Tibial artery (tissue), 4 donors: ENCODE results near the gene CNTNAP2.

Experiments used
- DNase-seq, 2 donors: peaks; one replicate each; pipeline ENCODE4 v3.0.0-alpha.2; 2019
- H3K27ac ChIP-seq, 2 donors: fragments of 200-600 bp; sonication (generic) in 1 of 2; 1 replicate in 1 of 2; 2 replicates in 1 of 2; pipeline ENCODE4 v1.5.1; 2018 to 2019; ENCODE audit warnings: mild to moderate bottlenecking in 1 of 2
- H3K27me3 ChIP-seq, 2 donors: fragments of 200-600 bp; sonication (generic) in 1 of 2; one replicate each; pipeline versions ENCODE4 v1.5.1 to v1.6.0; 2016 to 2019
- H3K36me3 ChIP-seq, 3 donors: fragments of 200-600 bp; sonication (generic) in 2 of 3; one replicate each; pipeline ENCODE4 v1.5.1; 2016 to 2019; ENCODE audit warnings: mild to moderate bottlenecking in 2 of 3
- H3K4me1 ChIP-seq, 4 donors: fragments of 200-600 bp; sonication (generic) in 2 of 4; 1 replicate in 3 of 4; 2 replicates in 1 of 4; pipeline ENCODE4 v1.5.1; 2016 to 2019
- H3K4me3 ChIP-seq, 2 donors: fragments of 200-600 bp; sonication (generic) in 1 of 2; 1 replicate in 1 of 2; 2 replicates in 1 of 2; pipeline ENCODE4 v1.5.1; 2018 to 2019; ENCODE audit warnings: mild to moderate bottlenecking in 2 of 2
- H3K9me3 ChIP-seq, 3 donors: fragments of 200-600 bp; sonication (generic) in 1 of 3; one replicate each; pipeline ENCODE4 v1.5.1; 2016 to 2019
- intact Hi-C: fragments of 100-400 bp; cut with DNase I; formaldehyde crosslinking; loops from one replicate; pipeline ENCODE4 v1.15.0; 2023; ENCODE audit warnings: low total_unique reads
- TF ChIP-seq, protein P1 (sequence below), 2 experiments: fragments of 200-600 bp in 1 of 2; fragments of 450-650 bp in 1 of 2; IDR thresholded peaks; one replicate each; pipeline ENCODE4 v1.5.1; 2017 to 2019; ENCODE audit warnings: antibody characterized with exemption in 2 of 2, mild to moderate bottlenecking in 1 of 2, moderate library complexity in 1 of 2

The CNTNAP2 gene

DNA sequence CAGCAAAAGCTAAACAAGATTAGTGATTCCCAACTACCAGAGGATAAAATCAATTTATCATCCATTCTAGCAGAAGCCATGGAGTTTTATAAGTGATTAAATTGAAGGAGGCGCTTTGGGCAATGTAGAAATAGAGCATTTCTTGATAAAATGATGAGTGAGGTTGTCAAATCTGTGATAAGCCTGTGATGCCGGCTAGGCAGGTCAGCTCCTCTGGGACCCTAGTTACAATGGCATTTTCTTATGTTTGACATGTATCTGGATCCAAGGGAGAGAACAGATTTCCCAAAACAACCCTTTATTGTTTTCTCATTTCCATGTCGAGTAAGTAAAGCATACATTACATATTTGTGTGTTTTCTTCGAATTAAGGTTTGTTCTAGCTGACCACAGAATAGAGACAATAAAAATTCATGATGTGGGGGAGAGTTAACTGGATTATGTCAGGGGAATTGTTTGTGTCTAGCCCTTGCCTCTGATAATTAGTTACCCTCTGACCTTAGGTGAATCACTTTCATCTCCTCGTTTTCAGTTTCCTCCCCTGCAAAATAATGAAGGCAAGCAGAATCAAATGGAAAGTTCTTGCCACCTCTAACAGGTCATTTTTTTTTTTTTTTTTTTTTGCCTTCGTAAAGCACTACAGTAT is 378.5 kb downstream of the CNTNAP2 start:
- DNase-seq, result no peak
- Histone ChIP-seq H3K36me3 (no peaks in the 10 kb centered on the region), H3K27me3 (no peaks in the 10 kb centered on the region), H3K27ac (no peak overlapping the region), H3K4me3 (no peak overlapping the region), H3K4me1 (no peaks in the 10 kb centered on the region), H3K9me3 (no peaks in the 10 kb centered on the region)
- TF ChIP-seq, protein P1, sequence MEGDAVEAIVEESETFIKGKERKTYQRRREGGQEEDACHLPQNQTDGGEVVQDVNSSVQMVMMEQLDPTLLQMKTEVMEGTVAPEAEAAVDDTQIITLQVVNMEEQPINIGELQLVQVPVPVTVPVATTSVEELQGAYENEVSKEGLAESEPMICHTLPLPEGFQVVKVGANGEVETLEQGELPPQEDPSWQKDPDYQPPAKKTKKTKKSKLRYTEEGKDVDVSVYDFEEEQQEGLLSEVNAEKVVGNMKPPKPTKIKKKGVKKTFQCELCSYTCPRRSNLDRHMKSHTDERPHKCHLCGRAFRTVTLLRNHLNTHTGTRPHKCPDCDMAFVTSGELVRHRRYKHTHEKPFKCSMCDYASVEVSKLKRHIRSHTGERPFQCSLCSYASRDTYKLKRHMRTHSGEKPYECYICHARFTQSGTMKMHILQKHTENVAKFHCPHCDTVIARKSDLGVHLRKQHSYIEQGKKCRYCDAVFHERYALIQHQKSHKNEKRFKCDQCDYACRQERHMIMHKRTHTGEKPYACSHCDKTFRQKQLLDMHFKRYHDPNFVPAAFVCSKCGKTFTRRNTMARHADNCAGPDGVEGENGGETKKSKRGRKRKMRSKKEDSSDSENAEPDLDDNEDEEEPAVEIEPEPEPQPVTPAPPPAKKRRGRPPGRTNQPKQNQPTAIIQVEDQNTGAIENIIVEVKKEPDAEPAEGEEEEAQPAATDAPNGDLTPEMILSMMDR (IDR thresholded peaks at IDR 0.05), result no peak
- intact Hi-C loops, result no loop called here

GRCh38 chr7:146496657-146497056 is 380.1 kb downstream of the CNTNAP2 start:
- Histone ChIP-seq H3K27ac (no peak overlapping the region), H3K36me3 (no peaks in the 10 kb centered on the region), H3K27me3 (no peaks in the 10 kb centered on the region), H3K9me3 (no peaks in the 10 kb centered on the region), H3K4me3 (no peak overlapping the region), H3K4me1 (no peaks in the 10 kb centered on the region)
- intact Hi-C loops, result no loop called here
- no peak for DNase-seq
- TF ChIP-seq, protein P1 (IDR thresholded peaks at IDR 0.05), result no peak

- H3K4me3 ChIP-seq, result no peak overlapping the region
- DNase-seq, result no peak
- H3K9me3 ChIP-seq, result no peaks in the 10 kb centered on the region
- intact Hi-C loops, result no loop called here
- no peaks in the 10 kb centered on the region for H3K27me3 ChIP-seq
- H3K36me3 ChIP-seq, result no peaks in the 10 kb centered on the region
- H3K27ac ChIP-seq, result no peak overlapping the region
- TF ChIP-seq, protein P1 (IDR thresholded peaks at IDR 0.05), result no peak
- no peaks in the 10 kb centered on the region for H3K4me1 ChIP-seq
Measured at GRCh38 chr7:146499970-146500369, 383.4 kb downstream of the CNTNAP2 start.

DNA sequence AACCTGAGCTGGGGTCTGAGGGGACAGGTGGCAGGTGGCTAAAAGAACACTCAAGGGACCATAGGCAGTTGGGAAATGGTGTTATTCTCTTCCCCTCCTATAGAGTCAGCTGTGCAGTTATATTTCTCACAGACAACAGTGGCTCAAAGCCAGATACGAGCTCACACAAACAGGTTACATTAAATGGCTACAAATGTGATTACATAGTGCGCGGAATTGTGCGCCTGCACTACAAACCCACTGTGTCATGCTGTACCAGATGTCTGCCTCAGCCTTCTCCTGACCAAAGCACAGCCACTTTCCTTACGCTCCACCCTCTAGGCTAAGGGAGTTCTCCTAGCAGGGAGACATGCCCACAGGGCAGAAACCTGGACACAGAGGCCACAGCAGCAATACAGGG is 387.2 kb downstream of the CNTNAP2 start:
- Histone ChIP-seq H3K4me3 (no peak overlapping the region), H3K9me3 (no peaks in the 10 kb centered on the region), H3K27ac (no peak overlapping the region), H3K4me1 (no peaks in the 10 kb centered on the region), H3K27me3 (no peaks in the 10 kb centered on the region), H3K36me3 (no peaks in the 10 kb centered on the region)
- DNase-seq, result no peak
- TF ChIP-seq, protein P1 (IDR thresholded peaks at IDR 0.05), result no peak
- intact Hi-C loops, result no loop called here

- TF ChIP-seq, protein P1 (IDR thresholded peaks at IDR 0.05), result no peak
- H3K9me3 ChIP-seq, result peaks cover 0 to 22% (median 0%) of the 10 kb centered on the region in 3 donors
- no peaks in the 10 kb centered on the region for H3K27me3 ChIP-seq
- intact Hi-C loops, result no loop called here
- no peak overlapping the region for H3K27ac ChIP-seq
- no peaks in the 10 kb centered on the region for H3K4me1 ChIP-seq
- no peak overlapping the region for H3K4me3 ChIP-seq
- DNase-seq, result no peak
- H3K36me3 ChIP-seq, result no peaks in the 10 kb centered on the region
Measured at GRCh38 chr7:146510088-146510680, 393.6 kb downstream of the CNTNAP2 start.
